Tibial artery (tissue), 4 donors: ENCODE results near the gene GADD45GIP1.

Source experiments
- DNase-seq, 2 donors: peaks; one replicate each; pipeline ENCODE4 v3.0.0-alpha.2; 2019
- H3K27ac ChIP-seq, 2 donors: fragments of 200-600 bp; sonication (generic) in 1 of 2; 1 replicate in 1 of 2; 2 replicates in 1 of 2; pipeline ENCODE4 v1.5.1; 2018 to 2019; ENCODE audit warnings: mild to moderate bottlenecking in 1 of 2
- H3K27me3 ChIP-seq, 2 donors: fragments of 200-600 bp; sonication (generic) in 1 of 2; one replicate each; pipeline versions ENCODE4 v1.5.1 to v1.6.0; 2016 to 2019
- H3K36me3 ChIP-seq, 3 donors: fragments of 200-600 bp; sonication (generic) in 2 of 3; one replicate each; pipeline ENCODE4 v1.5.1; 2016 to 2019; ENCODE audit warnings: mild to moderate bottlenecking in 2 of 3
- H3K4me1 ChIP-seq, 4 donors: fragments of 200-600 bp; sonication (generic) in 2 of 4; 1 replicate in 3 of 4; 2 replicates in 1 of 4; pipeline ENCODE4 v1.5.1; 2016 to 2019
- H3K4me3 ChIP-seq, 2 donors: fragments of 200-600 bp; sonication (generic) in 1 of 2; 1 replicate in 1 of 2; 2 replicates in 1 of 2; pipeline ENCODE4 v1.5.1; 2018 to 2019; ENCODE audit warnings: mild to moderate bottlenecking in 2 of 2
- H3K9me3 ChIP-seq, 3 donors: fragments of 200-600 bp; sonication (generic) in 1 of 3; one replicate each; pipeline ENCODE4 v1.5.1; 2016 to 2019
- intact Hi-C: fragments of 100-400 bp; cut with DNase I; formaldehyde crosslinking; loops from one replicate; pipeline ENCODE4 v1.15.0; 2023; ENCODE audit warnings: low total_unique reads
- TF ChIP-seq, protein P1 (sequence below), 2 experiments: fragments of 200-600 bp in 1 of 2; fragments of 450-650 bp in 1 of 2; IDR thresholded peaks; one replicate each; pipeline ENCODE4 v1.5.1; 2017 to 2019; ENCODE audit warnings: antibody characterized with exemption in 2 of 2, mild to moderate bottlenecking in 1 of 2, moderate library complexity in 1 of 2

GADD45GIP1 gene

DNA sequence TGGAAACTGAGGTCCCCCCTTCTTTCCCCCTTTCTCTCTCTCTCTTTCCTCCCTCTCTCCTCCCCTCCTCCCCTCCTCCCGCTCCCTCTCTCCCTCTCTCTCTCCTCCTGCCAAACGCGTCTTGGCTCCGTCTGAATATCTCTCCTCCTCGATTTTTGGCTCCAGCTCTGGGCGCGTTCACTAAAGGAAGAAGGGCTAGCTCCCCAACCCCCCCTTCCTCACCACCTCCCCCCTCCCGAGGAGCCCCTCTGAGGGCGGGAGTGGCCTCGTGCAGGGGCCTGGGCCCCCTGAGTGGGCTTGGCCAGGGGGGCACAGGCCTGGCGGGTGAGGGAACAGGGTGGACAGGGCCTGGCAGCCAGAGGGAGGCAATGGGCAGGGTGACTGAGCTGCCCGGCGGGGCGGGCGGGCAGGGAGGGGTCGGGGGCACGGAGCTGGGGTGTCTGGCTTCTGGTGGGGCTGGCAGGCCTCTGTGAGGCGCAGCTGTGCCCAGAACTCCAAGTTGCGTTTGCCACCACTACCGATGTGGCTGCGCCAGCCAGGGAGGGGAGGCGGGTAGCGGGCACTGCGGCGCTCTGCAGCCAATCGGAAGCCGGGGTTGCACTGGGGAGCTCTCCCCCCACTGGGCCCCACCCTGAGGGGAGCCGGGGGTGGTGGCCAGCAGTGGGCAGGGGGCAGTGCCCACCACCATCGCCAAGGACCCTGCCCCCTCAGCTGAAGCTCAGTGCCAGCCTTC is 45.3 kb upstream of the GADD45GIP1 start:
- peak; percentile 87 to 95 for DNase-seq
- Histone ChIP-seq H3K4me3 (peak overlapping the region; percentile 51 to 56), H3K9me3 (no peaks in the 10 kb centered on the region), H3K27ac (peak overlapping the region; percentile 88 to 99), H3K27me3 (no peaks in the 10 kb centered on the region), H3K36me3 (peaks cover 0 to 12% (median 0%) of the 10 kb centered on the region in 3 donors), H3K4me1 (peaks cover 0 to 97% (median 88%) of the 10 kb centered on the region in 4 donors)
- intact Hi-C loops = no loop called here
- TF ChIP-seq, protein P1, sequence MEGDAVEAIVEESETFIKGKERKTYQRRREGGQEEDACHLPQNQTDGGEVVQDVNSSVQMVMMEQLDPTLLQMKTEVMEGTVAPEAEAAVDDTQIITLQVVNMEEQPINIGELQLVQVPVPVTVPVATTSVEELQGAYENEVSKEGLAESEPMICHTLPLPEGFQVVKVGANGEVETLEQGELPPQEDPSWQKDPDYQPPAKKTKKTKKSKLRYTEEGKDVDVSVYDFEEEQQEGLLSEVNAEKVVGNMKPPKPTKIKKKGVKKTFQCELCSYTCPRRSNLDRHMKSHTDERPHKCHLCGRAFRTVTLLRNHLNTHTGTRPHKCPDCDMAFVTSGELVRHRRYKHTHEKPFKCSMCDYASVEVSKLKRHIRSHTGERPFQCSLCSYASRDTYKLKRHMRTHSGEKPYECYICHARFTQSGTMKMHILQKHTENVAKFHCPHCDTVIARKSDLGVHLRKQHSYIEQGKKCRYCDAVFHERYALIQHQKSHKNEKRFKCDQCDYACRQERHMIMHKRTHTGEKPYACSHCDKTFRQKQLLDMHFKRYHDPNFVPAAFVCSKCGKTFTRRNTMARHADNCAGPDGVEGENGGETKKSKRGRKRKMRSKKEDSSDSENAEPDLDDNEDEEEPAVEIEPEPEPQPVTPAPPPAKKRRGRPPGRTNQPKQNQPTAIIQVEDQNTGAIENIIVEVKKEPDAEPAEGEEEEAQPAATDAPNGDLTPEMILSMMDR (IDR thresholded peaks at IDR 0.05) = peak in 1 of 2 experiments; percentile 34

DNA sequence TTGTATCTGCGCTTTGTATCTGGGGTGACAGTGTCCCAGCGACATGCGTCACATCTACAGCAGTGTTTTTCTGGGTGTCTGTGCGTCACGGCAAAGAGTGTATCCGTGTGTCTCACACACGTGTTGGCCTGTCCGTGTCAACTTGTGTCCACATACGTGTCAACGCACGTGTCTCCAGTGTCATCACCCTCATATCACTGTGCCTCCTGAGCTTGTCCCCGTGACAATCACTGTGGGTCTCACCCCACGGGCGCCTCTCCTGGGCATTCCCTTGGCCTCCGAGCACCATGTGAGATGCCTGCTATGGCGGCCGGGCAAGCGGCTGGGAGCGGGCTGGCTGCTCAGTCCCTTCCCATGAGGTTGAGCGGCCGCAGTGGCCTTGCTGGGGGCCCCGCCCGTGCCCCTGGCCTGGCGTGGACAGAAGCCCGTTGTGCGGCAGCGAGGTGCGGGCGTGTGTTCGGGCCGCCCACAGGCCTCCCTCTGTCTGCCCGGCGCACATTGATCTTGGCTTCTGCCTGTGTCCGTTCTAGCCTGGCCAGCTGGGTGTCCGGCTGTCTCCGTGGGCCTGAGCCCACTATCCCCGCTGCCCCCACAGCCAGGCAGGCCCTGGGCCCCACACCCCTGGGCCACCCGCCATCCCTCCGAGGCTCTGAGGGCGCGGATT is 44.6 kb upstream of the GADD45GIP1 start:
- TF ChIP-seq, protein P1 (IDR thresholded peaks at IDR 0.05) = peak in 1 of 2 experiments; percentile 12
- intact Hi-C loops = no loop called here

GRCh38 chr19:13001166-13001501 is 44.1 kb upstream of the GADD45GIP1 start:
- no peak for DNase-seq
- Histone ChIP-seq H3K27me3 (no peaks in the 10 kb centered on the region), H3K36me3 (peaks cover 0 to 12% (median 0%) of the 10 kb centered on the region in 3 donors), H3K9me3 (no peaks in the 10 kb centered on the region), H3K4me3 (peak overlapping the region; percentile 51 to 56), H3K27ac (peak overlapping the region; percentile 88 to 99), H3K4me1 (peaks cover 0 to 95% (median 83%) of the 10 kb centered on the region in 4 donors)
- intact Hi-C loops = no loop called here
- TF ChIP-seq, protein P1 (IDR thresholded peaks at IDR 0.05) = no peak

More for the DNA sequence above, 44.6 kb upstream of the GADD45GIP1 start:
- Histone ChIP-seq H3K4me1 (peaks cover 0 to 97% (median 88%) of the 10 kb centered on the region in 4 donors), H3K27me3 (no peaks in the 10 kb centered on the region), H3K4me3 (peak overlapping the region; percentile 51 to 56), H3K27ac (peak overlapping the region; percentile 88 to 99), H3K36me3 (peaks cover 0 to 12% (median 0%) of the 10 kb centered on the region in 3 donors), H3K9me3 (no peaks in the 10 kb centered on the region)
- peak; percentile 63 to 89 for DNase-seq

- intact Hi-C loops = loop anchor here (5.0 kb wide), 2 partner anchors 39 to 64 kb away; no protein-coding TSS in a partner anchor
- Histone ChIP-seq H3K27ac (peak overlapping the region; percentile 88 to 99), H3K36me3 (peaks cover 0 to 12% (median 0%) of the 10 kb centered on the region in 3 donors), H3K27me3 (no peaks in the 10 kb centered on the region), H3K4me3 (peak overlapping the region; percentile 67 to 85), H3K4me1 (peaks cover 0 to 70% (median 63%) of the 10 kb centered on the region in 4 donors), H3K9me3 (no peaks in the 10 kb centered on the region)
- TF ChIP-seq, protein P1 (IDR thresholded peaks at IDR 0.05) = no peak
- DNase-seq = no peak
Measured at GRCh38 chr19:12997967-12998940, 41.2 kb upstream of the GADD45GIP1 start.
